ENCODE measurements around the gene POU6F2. TPM values are rescaled to one million over a fixed set of nuclear protein-coding genes. Genes with fewer than 3 reads are reported as not detected.

POU6F2 gene
- total RNA-seq, 1 experiment from 2014 or later, result 0.19 TPM

GRCh38 chr7:39105720-39106119 lies 128.0 kb downstream of the POU6F2 start:
- POLR2A ChIA-PET, result no interaction called here
- CTCF ChIA-PET, result no interaction called here
- Mint-ChIP-seq H3K27me3 (ENCODE audit: insufficient read depth, unreplicated experiment) (peaks cover 67% of the 10 kb centered on the region), H3K4me1 (ENCODE audit: insufficient read depth, unreplicated experiment) (no peaks in the 10 kb centered on the region), H3K4me3 (ENCODE audit: unreplicated experiment) (no peak overlapping the region), H3K9me3 (ENCODE audit: unreplicated experiment) (no peaks in the 10 kb centered on the region), H3K27ac (ENCODE audit: low read depth, unreplicated experiment) (no peak overlapping the region), H3K36me3 (ENCODE audit: insufficient read depth, unreplicated experiment) (no peaks in the 10 kb centered on the region)
- TF ChIP-seq CTCF (IDR thresholded peaks at IDR 0.05; ENCODE audit: unreplicated experiment), result no peak
- intact Hi-C loops (cut with micrococcal nuclease), result no loop called here
- DNase-seq (ENCODE audit: unreplicated experiment), result no peak
- no TSS peak for BruUV-seq (replicated peaks)

GRCh38 chr7:39125846-39126245 lies 148.1 kb downstream of the POU6F2 start:
- H3K36me3 Mint-ChIP-seq (ENCODE audit: insufficient read depth, unreplicated experiment), result no peaks in the 10 kb centered on the region
- H3K27ac Mint-ChIP-seq (ENCODE audit: low read depth, unreplicated experiment), result no peak overlapping the region
- peaks cover 68% of the 10 kb centered on the region for H3K27me3 Mint-ChIP-seq (ENCODE audit: insufficient read depth, unreplicated experiment)
- CTCF ChIA-PET, result interaction anchor here (0.6 kb wide), 1 partner anchor 11 kb away, joined by 3 read pairs; no protein-coding TSS in a partner anchor
- TF ChIP-seq CTCF (IDR thresholded peaks at IDR 0.05; ENCODE audit: unreplicated experiment), result no peak
- no peak overlapping the region for H3K4me3 Mint-ChIP-seq (ENCODE audit: unreplicated experiment)
- DNase-seq (ENCODE audit: unreplicated experiment), result no peak
- POLR2A ChIA-PET, result interaction anchor here (0.5 kb wide), 1 partner anchor 25 kb away, joined by 4 read pairs; no protein-coding TSS in a partner anchor
- no peaks in the 10 kb centered on the region for H3K9me3 Mint-ChIP-seq (ENCODE audit: unreplicated experiment)
- no TSS peak for BruUV-seq (replicated peaks)
- intact Hi-C loops (cut with micrococcal nuclease), result no loop called here
- H3K4me1 Mint-ChIP-seq (ENCODE audit: insufficient read depth, unreplicated experiment), result no peaks in the 10 kb centered on the region

- H3K27me3 Mint-ChIP-seq (ENCODE audit: insufficient read depth, unreplicated experiment), result peaks cover 63% of the 10 kb centered on the region
- intact Hi-C loops (cut with micrococcal nuclease), result no loop called here
- no peaks in the 10 kb centered on the region for H3K9me3 Mint-ChIP-seq (ENCODE audit: unreplicated experiment)
- CTCF ChIA-PET, result interaction anchor here (0.6 kb wide), 1 partner anchor 27 kb away, joined by 3 read pairs; no protein-coding TSS in a partner anchor
- TF ChIP-seq CTCF (IDR thresholded peaks at IDR 0.05; ENCODE audit: unreplicated experiment), result no peak
- H3K27ac Mint-ChIP-seq (ENCODE audit: low read depth, unreplicated experiment), result no peak overlapping the region
- no TSS peak for BruUV-seq (replicated peaks)
- H3K36me3 Mint-ChIP-seq (ENCODE audit: insufficient read depth, unreplicated experiment), result no peaks in the 10 kb centered on the region
- POLR2A ChIA-PET, result no interaction called here
- H3K4me1 Mint-ChIP-seq (ENCODE audit: insufficient read depth, unreplicated experiment), result no peaks in the 10 kb centered on the region
- no peak overlapping the region for H3K4me3 Mint-ChIP-seq (ENCODE audit: unreplicated experiment)
- DNase-seq (ENCODE audit: unreplicated experiment), result no peak
These were observed 149.3 kb downstream of the POU6F2 start for GRCh38 chr7:39127058-39127457.

- CTCF ChIA-PET, result interaction anchor here (0.5 kb wide), 1 partner anchor 186 kb away, joined by 3 read pairs; no protein-coding TSS in a partner anchor
- BruUV-seq (replicated peaks), result no TSS peak
- Mint-ChIP-seq H3K27me3 (ENCODE audit: insufficient read depth, unreplicated experiment) (peaks cover 76% of the 10 kb centered on the region), H3K9me3 (ENCODE audit: unreplicated experiment) (no peaks in the 10 kb centered on the region), H3K4me3 (ENCODE audit: unreplicated experiment) (no peak overlapping the region), H3K4me1 (ENCODE audit: insufficient read depth, unreplicated experiment) (no peaks in the 10 kb centered on the region), H3K27ac (ENCODE audit: low read depth, unreplicated experiment) (no peak overlapping the region), H3K36me3 (ENCODE audit: insufficient read depth, unreplicated experiment) (no peaks in the 10 kb centered on the region)
- no peak for TF ChIP-seq CTCF (IDR thresholded peaks at IDR 0.05; ENCODE audit: unreplicated experiment)
- POLR2A ChIA-PET, result interaction anchor here (1.0 kb wide), 1 partner anchor 18 kb away, joined by 3 read pairs; no protein-coding TSS in a partner anchor
- no peak for DNase-seq (ENCODE audit: unreplicated experiment)
- intact Hi-C loops (cut with micrococcal nuclease), result no loop called here
These were observed 150.7 kb downstream of the POU6F2 start for GRCh38 chr7:39128287-39128843.

All from MCF 10A (cell line).